Measurements from ENCODE around the gene DLG2. TPM values are rescaled to one million over a fixed set of nuclear protein-coding genes. Genes with fewer than 3 reads are reported as not detected.

DLG2 gene
- total RNA-seq, 1 experiment from 2014 or later = 17.5 TPM

DNA sequence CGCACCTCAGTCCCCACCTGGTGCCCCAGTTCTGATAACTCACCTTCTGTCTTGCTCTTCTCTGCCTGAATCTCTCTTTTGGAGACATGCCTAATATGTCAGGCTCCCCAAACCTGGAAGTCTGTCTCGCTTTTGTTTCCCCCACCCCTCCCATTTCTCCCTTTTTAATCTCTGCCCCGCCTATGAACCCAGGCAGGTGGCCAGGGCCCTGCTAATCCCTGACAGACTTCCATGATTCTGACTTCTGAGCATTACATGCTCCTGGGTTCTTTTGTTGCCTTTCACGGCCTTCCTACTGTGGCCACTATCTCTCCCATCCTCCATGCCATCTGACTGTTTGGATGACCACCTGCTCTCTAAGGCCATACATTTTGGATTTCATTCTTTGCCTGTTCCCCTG lies 1220.1 kb downstream of the DLG2 start (continued):
- TF ChIP-seq RORB (CRISPR knock-in tag; IDR thresholded peaks at IDR 0.05) = no peak
- no peak for TF ChIP-seq FOXP4 (CRISPR knock-in tag; IDR thresholded peaks at IDR 0.05)
- TF ChIP-seq ZNF671 (CRISPR knock-in tag; IDR thresholded peaks at IDR 0.05) = no peak

- Mint-ChIP-seq H3K27me3 (ENCODE audit: low read depth) (no peaks in the 10 kb centered on the region), H3K4me3 (no peak overlapping the region), H3K36me3 (no peaks in the 10 kb centered on the region), H3K27ac (no peak overlapping the region), H3K4me1 (peaks cover 10% of the 10 kb centered on the region), H3K9me3 (no peaks in the 10 kb centered on the region)
- DNase-seq (ENCODE audit: low spot score) (peak; percentile 21), ATAC-seq (peak; percentile 73)
- ChIA-PET CTCF (interaction anchor here (0.6 to 3.0 kb wide), 9 partner anchors 8 to 146 kb away, joined by 3 to 23 read pairs (median 3); no protein-coding TSS in a partner anchor), POLR2A (interaction anchor here (0.6 to 0.8 kb wide), 2 partner anchors 125 to 1322 kb away, joined by 3 to 4 read pairs; no protein-coding TSS in a partner anchor)
- no peak for TF ChIP-seq JUN (CRISPR knock-in tag; IDR thresholded peaks at IDR 0.05)
- TF ChIP-seq, protein P1, sequence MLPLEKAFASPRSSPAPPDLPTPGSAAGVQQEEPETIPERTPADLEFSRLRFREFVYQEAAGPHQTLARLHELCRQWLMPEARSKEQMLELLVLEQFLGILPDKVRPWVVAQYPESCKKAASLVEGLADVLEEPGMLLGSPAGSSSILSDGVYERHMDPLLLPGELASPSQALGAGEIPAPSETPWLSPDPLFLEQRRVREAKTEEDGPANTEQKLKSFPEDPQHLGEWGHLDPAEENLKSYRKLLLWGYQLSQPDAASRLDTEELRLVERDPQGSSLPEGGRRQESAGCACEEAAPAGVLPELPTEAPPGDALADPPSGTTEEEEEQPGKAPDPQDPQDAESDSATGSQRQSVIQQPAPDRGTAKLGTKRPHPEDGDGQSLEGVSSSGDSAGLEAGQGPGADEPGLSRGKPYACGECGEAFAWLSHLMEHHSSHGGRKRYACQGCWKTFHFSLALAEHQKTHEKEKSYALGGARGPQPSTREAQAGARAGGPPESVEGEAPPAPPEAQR (CRISPR knock-in tag; IDR thresholded peaks at IDR 0.05) = no peak
- no peak for TF ChIP-seq GRHL2 (CRISPR knock-in tag; IDR thresholded peaks at IDR 0.05; ENCODE audit: insufficient replicate concordance, severe bottlenecking)
- TF ChIP-seq, protein P2, sequence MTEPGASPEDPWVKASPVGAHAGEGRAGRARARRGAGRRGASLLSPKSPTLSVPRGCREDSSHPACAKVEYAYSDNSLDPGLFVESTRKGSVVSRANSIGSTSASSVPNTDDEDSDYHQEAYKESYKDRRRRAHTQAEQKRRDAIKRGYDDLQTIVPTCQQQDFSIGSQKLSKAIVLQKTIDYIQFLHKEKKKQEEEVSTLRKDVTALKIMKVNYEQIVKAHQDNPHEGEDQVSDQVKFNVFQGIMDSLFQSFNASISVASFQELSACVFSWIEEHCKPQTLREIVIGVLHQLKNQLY (CRISPR knock-in tag; IDR thresholded peaks at IDR 0.05) = no peak
- no peak for TF ChIP-seq ATF3 (CRISPR knock-in tag; conservative IDR thresholded peaks at IDR 0.05)
- no peak for TF ChIP-seq FOXJ3 (CRISPR knock-in tag; IDR thresholded peaks at IDR 0.05; ENCODE audit: borderline replicate concordance)
- no peak for TF ChIP-seq ZNF232 (CRISPR knock-in tag; IDR thresholded peaks at IDR 0.05)
- TF ChIP-seq RORB (CRISPR knock-in tag; IDR thresholded peaks at IDR 0.05) = no peak
- TF ChIP-seq, protein P3, sequence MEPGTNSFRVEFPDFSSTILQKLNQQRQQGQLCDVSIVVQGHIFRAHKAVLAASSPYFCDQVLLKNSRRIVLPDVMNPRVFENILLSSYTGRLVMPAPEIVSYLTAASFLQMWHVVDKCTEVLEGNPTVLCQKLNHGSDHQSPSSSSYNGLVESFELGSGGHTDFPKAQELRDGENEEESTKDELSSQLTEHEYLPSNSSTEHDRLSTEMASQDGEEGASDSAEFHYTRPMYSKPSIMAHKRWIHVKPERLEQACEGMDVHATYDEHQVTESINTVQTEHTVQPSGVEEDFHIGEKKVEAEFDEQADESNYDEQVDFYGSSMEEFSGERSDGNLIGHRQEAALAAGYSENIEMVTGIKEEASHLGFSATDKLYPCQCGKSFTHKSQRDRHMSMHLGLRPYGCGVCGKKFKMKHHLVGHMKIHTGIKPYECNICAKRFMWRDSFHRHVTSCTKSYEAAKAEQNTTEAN (CRISPR knock-in tag; IDR thresholded peaks at IDR 0.05) = no peak
- no peak for TF ChIP-seq ELF4 (CRISPR knock-in tag; IDR thresholded peaks at IDR 0.05; ENCODE audit: low read depth)
Observed at GRCh38 chr11:84398017-84398626, 1229.0 kb downstream of the DLG2 start.

DNA sequence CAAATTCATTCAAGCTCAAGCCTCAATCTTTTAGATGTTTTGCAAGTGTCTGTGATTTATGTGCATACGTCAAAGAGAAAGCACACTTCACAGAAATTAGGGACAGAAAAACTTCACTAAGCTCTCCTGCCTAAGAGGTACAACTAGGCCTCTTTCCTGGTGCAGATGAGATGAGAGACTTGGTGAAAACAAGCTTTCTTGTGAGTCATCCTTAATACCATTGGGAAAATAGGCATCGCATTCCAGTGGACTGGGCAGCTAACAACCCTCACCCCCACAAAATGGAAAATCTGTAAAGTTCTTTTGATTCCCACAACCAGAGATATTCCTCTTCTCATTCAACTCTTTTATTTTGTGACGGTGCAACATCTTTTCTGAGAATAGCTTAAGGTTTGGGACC lies 1230.6 kb downstream of the DLG2 start:
- Mint-ChIP-seq H3K36me3 (no peaks in the 10 kb centered on the region), H3K4me3 (no peak overlapping the region), H3K9me3 (no peaks in the 10 kb centered on the region), H3K27me3 (ENCODE audit: low read depth) (no peaks in the 10 kb centered on the region), H3K27ac (peak overlapping the region; percentile 59; the same call in 1 of the 2 replicates), H3K4me1 (peaks cover 10% of the 10 kb centered on the region)
- POLR2A ChIA-PET = no interaction called here
- CTCF ChIA-PET = interaction anchor here (0.5 to 3.0 kb wide), 8 partner anchors 14 to 560 kb away, joined by 3 to 13 read pairs (median 4); no protein-coding TSS in a partner anchor
- TF ChIP-seq EMX1 (CRISPR knock-in tag; IDR thresholded peaks at IDR 0.05) = no peak
- DNase-seq (ENCODE audit: low spot score) (no peak), ATAC-seq (no peak)

Data from WTC11 (cell line).